Psoas muscle (tissue), 8 donors: ENCODE data around the gene M6PR. TPM values are rescaled to one million over a fixed set of nuclear protein-coding genes. Genes with fewer than 3 reads are reported as not detected.

Source experiments
- ATAC-seq, 4 donors: fragments of 200-7000 bp; cut with Tn5 transposase; one replicate each; pipeline ENCODE4 v1.9.1; 2020; ENCODE audit warnings: moderate library complexity in 3 of 4, mild to moderate bottlenecking in 2 of 4
- DNase-seq, 2 donors: peaks; one replicate each; pipeline ENCODE4 v3.0.0-alpha.2; 2020
- H3K27ac ChIP-seq: fragments of 200-600 bp; one replicate; pipeline ENCODE4 v1.8.0; 2022
- H3K27me3 ChIP-seq, 3 donors: fragments of 200-600 bp in 1 of 3; one replicate each; pipeline versions ENCODE4 v1.6.1 to v1.8.0; 2013 to 2022; ENCODE audit warnings: low read length in 2 of 3, mild to moderate bottlenecking in 2 of 3, moderate library complexity in 1 of 3; ENCODE audit not compliant: insufficient read depth in 3 of 3
- H3K36me3 ChIP-seq, 2 donors: fragments of 200-600 bp in 1 of 2; one replicate each; pipeline versions ENCODE4 v1.6.1 to v1.8.0; 2013 to 2022; ENCODE audit warnings: low read depth in 1 of 2, mild to moderate bottlenecking in 1 of 2, moderate library complexity in 1 of 2; ENCODE audit not compliant: insufficient read depth in 1 of 2
- H3K4me1 ChIP-seq: fragments of 200-600 bp; one replicate; pipeline ENCODE4 v1.8.0; 2022
- H3K4me3 ChIP-seq: fragments of 200-600 bp; one replicate; pipeline ENCODE4 v1.8.0; 2022; ENCODE audit warnings: mild to moderate bottlenecking
- H3K9me3 ChIP-seq: fragments of 200-600 bp; one replicate; pipeline ENCODE4 v1.8.0; 2022
- CTCF ChIP-seq: fragments of 200-600 bp; IDR thresholded peaks from one replicate; pipeline ENCODE4 v1.8.0; 2022; ENCODE audit warnings: antibody characterized with exemption
- WGBS, 3 donors: extraction: QIAGEN DNeasy Blood & Tissue Kit; methylation state at CpG; one replicate each; pipeline versions ENCODE4 v1.1.6 to v1.1.7; 2013; 5-methylcytosine and 5-hydroxymethylcytosine counted together
- intact Hi-C, 2 donors: fragments of 100-400 bp; cut with DNase I; formaldehyde crosslinking; loops; one replicate each; pipeline versions ENCODE4 v1.11.0 to v1.14.2; 2022
- polyA plus RNA-seq, 3 donors: library from polyadenylated mRNA; stranded (reverse); fragments of 200-250 nt; gene quantifications; one replicate each; pipeline ENCODE4 v1.2.3, GENCODE V29; 2013
- total RNA-seq, 4 donors: library from RNA; stranded (reverse); fragmentation: NEBNext Ultra II Directional in 2 of 4; extraction: Animal tissue kit (Norgen Biotek cat#: 25700) in 2 of 4; gene quantifications; one replicate each; pipeline versions ENCODE4 v1.2.1 to v1.2.4, GENCODE V29; 2021 to 2023
- donor health status: healthy with polysubstance abuse.
- donor health status: DM: no; HTN: no; CAD: no; lungs with moderate emphysema.
- donor health status: Bipolar disorder and iron deficiency.
- donor health status: healthy.
- donor health status: DM: yes; HTN: yes; CAD: no.
- donor health status: DM: no; HTN: no; CAD: no.
- donor health status: DM: no; HTN: no; CAD: no.
- donor health status: DM: yes; HTN: yes; CAD: no.

Gene M6PR
- total and polyA plus RNA-seq, 7 donors = 45.0 to 102 (median 63.2) TPM

- intact Hi-C loops = no loop called here
- Histone ChIP-seq H3K4me3 (no peak overlapping the region), H3K27ac (no peak overlapping the region), H3K4me1 (no peaks in the 10 kb centered on the region), H3K27me3 (no peaks in the 10 kb centered on the region), H3K36me3 (no peaks in the 10 kb centered on the region), H3K9me3 (peaks cover 8% of the 10 kb centered on the region)
- 85 to 93% (median 88%) methylated on average over 1 of the region's 1 CpG for WGBS, 3 donors
- no peak for TF ChIP-seq CTCF
- no peak for ATAC-seq
- DNase-seq = no peak
Observed at GRCh38 chr12:8985213-8985754, 35.8 kb upstream of the M6PR start.

- H3K4me3 ChIP-seq = no peak overlapping the region
Observed at GRCh38 chr12:8980137-8980536, 30.7 kb upstream of the M6PR start.

GRCh38 chr12:8970432-8970831, 21.0 kb upstream of the M6PR start:
- no peaks in the 10 kb centered on the region for H3K4me1 ChIP-seq
- H3K9me3 ChIP-seq = peaks cover 22% of the 10 kb centered on the region
- no peak overlapping the region for H3K27ac ChIP-seq
- TF ChIP-seq CTCF = no peak
- 78 to 91% (median 90%) methylated on average over 1 of the region's 1 CpG for WGBS, 3 donors
- no peaks in the 10 kb centered on the region for H3K36me3 ChIP-seq
- no peak overlapping the region for H3K4me3 ChIP-seq
- no peak for ATAC-seq
- H3K27me3 ChIP-seq = no peaks in the 10 kb centered on the region
- intact Hi-C loops = no loop called here
- DNase-seq = no peak

More at GRCh38 chr12:8980137-8980536, 30.7 kb upstream of the M6PR start:
- Histone ChIP-seq H3K27ac (no peak overlapping the region), H3K4me1 (no peaks in the 10 kb centered on the region), H3K27me3 (no peaks in the 10 kb centered on the region), H3K9me3 (peaks cover 25% of the 10 kb centered on the region), H3K36me3 (no peaks in the 10 kb centered on the region)
- intact Hi-C loops = no loop called here
- TF ChIP-seq CTCF = no peak
- no peak for ATAC-seq
- DNase-seq = no peak
- WGBS, 3 donors = 88 to 98% (median 89%) methylated on average over 3 of the region's 3 CpGs

GRCh38 chr12:8969861-8970411, 20.5 kb upstream of the M6PR start:
- TF ChIP-seq CTCF = no peak
- Histone ChIP-seq H3K4me1 (no peaks in the 10 kb centered on the region), H3K9me3 (peaks cover 22% of the 10 kb centered on the region), H3K36me3 (no peaks in the 10 kb centered on the region), H3K4me3 (no peak overlapping the region), H3K27ac (no peak overlapping the region), H3K27me3 (no peaks in the 10 kb centered on the region)
- intact Hi-C loops = no loop called here
- DNase-seq = no peak
- ATAC-seq = no peak
- WGBS, 3 donors = 65 to 80% (median 66%) methylated on average over 2 of the region's 2 CpGs

- H3K4me1 ChIP-seq = no peaks in the 10 kb centered on the region
- ATAC-seq = no peak
- H3K27me3 ChIP-seq = no peaks in the 10 kb centered on the region
- H3K36me3 ChIP-seq = no peaks in the 10 kb centered on the region
- TF ChIP-seq CTCF = no peak
- no peak overlapping the region for H3K27ac ChIP-seq
- no peak overlapping the region for H3K4me3 ChIP-seq
- DNase-seq = no peak
- intact Hi-C loops = no loop called here
- H3K9me3 ChIP-seq = peaks cover 22% of the 10 kb centered on the region
Observed at GRCh38 chr12:8968761-8969160, 19.3 kb upstream of the M6PR start.
